Activated naive CD8-positive, alpha-beta T cell treated with anti-CD3 and anti-CD28 coated beads, Interleukin-2, amount 50 U/mL, for 16 hours (primary cell): ENCODE data around the gene FCHSD2.
"Not testable (repeated sequence)": the region's sequence is repeated elsewhere in the genome, so short reads cannot be mapped to it uniquely, and the experiment has no call there.

Source experiments
- DNase-seq: peaks from one replicate; pipeline ENCODE4 v3.0.0-alpha.2; 2020; ENCODE audit warnings: low read depth, low spot score

Gene FCHSD2

GRCh38 chr11:73123892-73124291 lies 18.2 kb downstream of the FCHSD2 start:
- DNase-seq, result not testable (repeated sequence)

GRCh38 chr11:73121692-73122091 lies 20.4 kb downstream of the FCHSD2 start:
- DNase-seq, result no peak

- DNase-seq, result no peak
Observed at GRCh38 chr11:73117071-73117470, 25.0 kb downstream of the FCHSD2 start.

- no peak for DNase-seq
Observed at GRCh38 chr11:73116636-73117035, 25.5 kb downstream of the FCHSD2 start.

- no peak for DNase-seq
Observed at GRCh38 chr11:73114835-73115220, 27.3 kb downstream of the FCHSD2 start.

- DNase-seq, result no peak
Observed at GRCh38 chr11:73114110-73114834, 27.8 kb downstream of the FCHSD2 start.

GRCh38 chr11:73113426-73113825 lies 28.7 kb downstream of the FCHSD2 start:
- no peak for DNase-seq

GRCh38 chr11:73107597-73107996 lies 34.5 kb downstream of the FCHSD2 start:
- DNase-seq, result no peak

- DNase-seq, result no peak
Observed at GRCh38 chr11:73106347-73106746, 35.8 kb downstream of the FCHSD2 start.

GRCh38 chr11:73100578-73100977 lies 41.5 kb downstream of the FCHSD2 start:
- no peak for DNase-seq

GRCh38 chr11:73099512-73100266 lies 42.4 kb downstream of the FCHSD2 start:
- DNase-seq, result no peak

- DNase-seq, result no peak
Observed at GRCh38 chr11:73095613-73096012, 46.5 kb downstream of the FCHSD2 start.

- DNase-seq, result no peak
Observed at GRCh38 chr11:73091521-73092305, 50.4 kb downstream of the FCHSD2 start.

GRCh38 chr11:73087730-73088129 lies 54.4 kb downstream of the FCHSD2 start:
- DNase-seq, result no peak

GRCh38 chr11:73085189-73085875 lies 56.8 kb downstream of the FCHSD2 start:
- no peak for DNase-seq

- no peak for DNase-seq
Observed at GRCh38 chr11:73078631-73079030, 63.5 kb downstream of the FCHSD2 start.

GRCh38 chr11:73077454-73077853 lies 64.7 kb downstream of the FCHSD2 start:
- DNase-seq, result no peak

GRCh38 chr11:73074319-73074718 lies 67.8 kb downstream of the FCHSD2 start:
- no peak for DNase-seq

- DNase-seq, result no peak
Observed at GRCh38 chr11:73072935-73073481, 69.1 kb downstream of the FCHSD2 start.

GRCh38 chr11:73070653-73071052 lies 71.5 kb downstream of the FCHSD2 start:
- no peak for DNase-seq

GRCh38 chr11:73061857-73062424 lies 80.2 kb downstream of the FCHSD2 start:
- not testable (repeated sequence) for DNase-seq
